Colonic mucosa (tissue), 4 donors: ENCODE data around the gene NPIPA1. TPM values are rescaled to one million over a fixed set of nuclear protein-coding genes. Genes with fewer than 3 reads are reported as not detected.
"Not testable (repeated sequence)": the region's sequence is repeated elsewhere in the genome, so short reads cannot be mapped to it uniquely, and the experiment has no call there.

Experiments used
- DNase-seq: peaks from one replicate; pipeline ENCODE4 v3.0.0-alpha.2; 2020
- H3K27ac ChIP-seq: fragments of 200-600 bp; one replicate; pipeline ENCODE4 v1.8.0; 2021
- H3K27me3 ChIP-seq: fragments of 200-600 bp; one replicate; pipeline ENCODE4 v1.8.0; 2021
- H3K36me3 ChIP-seq: fragments of 200-600 bp; one replicate; pipeline ENCODE4 v1.8.0; 2021
- H3K4me1 ChIP-seq: fragments of 200-600 bp; one replicate; pipeline ENCODE4 v1.8.0; 2021; ENCODE audit warnings: mild to moderate bottlenecking
- H3K4me3 ChIP-seq: fragments of 200-600 bp; one replicate; pipeline ENCODE4 v1.8.0; 2021
- H3K9ac ChIP-seq, 2 donors: one replicate each; pipeline ENCODE4 v1.7.0; 2013; ENCODE audit warnings: control low read depth in 2 of 2, low read depth in 2 of 2, low read length in 2 of 2
- H3K9me3 ChIP-seq: fragments of 200-600 bp; one replicate; pipeline ENCODE4 v1.8.0; 2021
- intact Hi-C: fragments of 100-400 bp; cut with DNase I; formaldehyde crosslinking; loops from one replicate; pipeline ENCODE4 v1.14.1; 2022
- total RNA-seq, 2 donors: library from RNA; stranded (reverse); fragmentation: NEBNext Ultra II Directional in 1 of 2; extraction: Animal tissue kit (Norgen Biotek cat#: 25700) in 1 of 2; gene quantifications; one replicate each; pipeline ENCODE4 v1.2.1, GENCODE V29; 2021
- TF ChIP-seq, protein P1 (sequence below): fragments of 200-600 bp; IDR thresholded peaks from one replicate; pipeline ENCODE4 v1.8.0; 2022; ENCODE audit warnings: antibody characterized with exemption, mild to moderate bottlenecking
- donor health status: healthy.
- donor health status: DM: no; HTN: no; CAD: no.
- donor health status: DM: no; HTN: no; CAD: no.

Gene NPIPA1
- total RNA-seq, result 10 to 100 TPM; 32.8 to 74.3 TPM

- intact Hi-C loops, result not testable (repeated sequence)
Measured at GRCh38 chr16:14937143-14937542, at the start of gene NPIPA1. NPIPA1 (plus strand) TSS chr16:14937443; CDS start chr16:14937443, 0 bp downstream.

DNA sequence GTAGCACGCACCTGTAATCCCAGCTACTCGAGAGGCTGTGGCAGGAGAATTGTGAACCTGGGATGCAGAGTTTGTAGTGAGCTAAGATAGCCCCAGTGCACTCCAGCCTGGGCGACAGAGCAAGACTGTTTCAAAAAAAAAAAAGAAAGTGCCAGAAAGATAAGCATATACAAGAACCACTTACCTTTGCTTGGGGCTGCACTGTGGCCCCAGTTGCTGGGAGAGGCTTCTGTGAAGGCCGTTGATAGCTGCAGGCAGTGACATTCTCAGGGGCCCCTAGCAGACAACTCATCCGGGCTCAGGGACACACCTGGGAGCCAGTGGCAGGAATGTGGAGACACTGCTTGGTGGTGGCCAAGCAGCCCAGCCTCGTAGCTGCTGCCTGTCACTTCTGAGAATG lies 45.1 kb upstream of the NPIPA1 start:
- DNase-seq, H3K36me3 ChIP-seq, H3K9me3 ChIP-seq, H3K4me3 ChIP-seq, H3K27ac ChIP-seq, H3K4me1 ChIP-seq, H3K27me3 ChIP-seq, intact Hi-C loops, H3K9ac ChIP-seq: not testable (repeated sequence)

More at GRCh38 chr16:14937143-14937542, at the start of gene NPIPA1:
- DNase-seq, H3K9ac ChIP-seq, H3K9me3 ChIP-seq, H3K27ac ChIP-seq, H3K27me3 ChIP-seq, H3K36me3 ChIP-seq, H3K4me1 ChIP-seq, H3K4me3 ChIP-seq: not testable (repeated sequence)

DNA sequence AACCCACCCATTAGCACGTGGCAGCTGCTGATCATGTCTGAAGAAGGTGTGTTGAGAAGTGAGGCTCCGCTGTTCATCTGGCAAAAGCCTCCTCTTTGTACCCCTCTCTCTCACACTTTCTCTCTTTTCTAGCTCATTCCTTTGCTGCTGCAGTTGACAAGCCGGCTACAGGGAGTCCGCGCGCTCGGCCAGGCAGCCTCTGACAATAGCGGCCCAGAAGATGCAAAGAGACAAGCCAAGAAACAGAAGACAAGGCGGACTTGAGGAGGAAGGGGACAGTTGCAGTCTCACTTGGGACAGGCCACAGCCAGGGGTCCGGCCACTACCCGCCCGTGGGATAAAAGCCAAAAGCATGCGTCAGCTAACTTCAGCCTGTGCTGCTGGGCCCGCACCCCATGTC lies 41.9 kb upstream of the NPIPA1 start:
- H3K4me3 ChIP-seq, H3K4me1 ChIP-seq, H3K27me3 ChIP-seq, H3K36me3 ChIP-seq, H3K27ac ChIP-seq, intact Hi-C loops, DNase-seq, H3K9me3 ChIP-seq, H3K9ac ChIP-seq: not testable (repeated sequence)

GRCh38 chr16:14896023-14896422 lies 41.2 kb upstream of the NPIPA1 start:
- H3K9me3 ChIP-seq, H3K27ac ChIP-seq, H3K36me3 ChIP-seq, H3K4me3 ChIP-seq, intact Hi-C loops, H3K9ac ChIP-seq, DNase-seq, H3K27me3 ChIP-seq, H3K4me1 ChIP-seq: not testable (repeated sequence)

DNA sequence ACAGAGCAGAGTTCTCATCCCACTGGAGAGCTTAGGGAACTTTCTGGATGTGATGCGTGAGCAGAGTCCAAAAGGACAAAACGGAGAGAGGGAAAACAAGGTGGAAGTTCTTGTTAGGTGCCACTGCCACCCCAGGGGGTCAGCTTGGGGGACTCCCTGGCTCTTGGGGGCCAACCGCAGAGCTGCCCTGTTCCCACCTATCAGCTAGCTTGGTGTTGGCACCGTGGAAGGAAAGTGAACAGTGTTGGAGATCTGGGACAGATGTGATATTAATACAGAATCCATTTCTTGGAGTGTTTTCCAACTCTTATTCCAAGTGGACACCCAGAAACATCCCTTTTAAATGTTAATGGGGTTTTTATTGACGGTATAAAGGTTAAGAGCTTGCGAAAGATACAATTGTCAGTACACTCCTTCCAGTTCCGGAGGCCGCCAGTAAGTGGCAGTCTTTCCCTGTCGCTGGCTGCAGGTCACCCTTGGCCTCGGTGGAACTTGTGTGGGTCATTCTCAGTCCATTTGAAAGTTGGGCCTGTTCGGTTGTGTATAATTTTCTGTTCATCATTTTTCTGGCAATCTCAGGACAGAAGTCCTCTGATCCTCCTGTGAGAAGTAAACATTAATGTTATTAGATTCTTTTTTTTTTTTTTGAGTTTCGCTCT lies 40.1 kb upstream of the NPIPA1 start:
- DNase-seq, H3K27ac ChIP-seq, H3K27me3 ChIP-seq, H3K9ac ChIP-seq, H3K9me3 ChIP-seq, H3K36me3 ChIP-seq, H3K4me1 ChIP-seq, intact Hi-C loops, H3K4me3 ChIP-seq: not testable (repeated sequence)
- TF ChIP-seq, protein P1, sequence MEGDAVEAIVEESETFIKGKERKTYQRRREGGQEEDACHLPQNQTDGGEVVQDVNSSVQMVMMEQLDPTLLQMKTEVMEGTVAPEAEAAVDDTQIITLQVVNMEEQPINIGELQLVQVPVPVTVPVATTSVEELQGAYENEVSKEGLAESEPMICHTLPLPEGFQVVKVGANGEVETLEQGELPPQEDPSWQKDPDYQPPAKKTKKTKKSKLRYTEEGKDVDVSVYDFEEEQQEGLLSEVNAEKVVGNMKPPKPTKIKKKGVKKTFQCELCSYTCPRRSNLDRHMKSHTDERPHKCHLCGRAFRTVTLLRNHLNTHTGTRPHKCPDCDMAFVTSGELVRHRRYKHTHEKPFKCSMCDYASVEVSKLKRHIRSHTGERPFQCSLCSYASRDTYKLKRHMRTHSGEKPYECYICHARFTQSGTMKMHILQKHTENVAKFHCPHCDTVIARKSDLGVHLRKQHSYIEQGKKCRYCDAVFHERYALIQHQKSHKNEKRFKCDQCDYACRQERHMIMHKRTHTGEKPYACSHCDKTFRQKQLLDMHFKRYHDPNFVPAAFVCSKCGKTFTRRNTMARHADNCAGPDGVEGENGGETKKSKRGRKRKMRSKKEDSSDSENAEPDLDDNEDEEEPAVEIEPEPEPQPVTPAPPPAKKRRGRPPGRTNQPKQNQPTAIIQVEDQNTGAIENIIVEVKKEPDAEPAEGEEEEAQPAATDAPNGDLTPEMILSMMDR, result peak; percentile 18

- H3K27me3 ChIP-seq, DNase-seq, H3K36me3 ChIP-seq, H3K4me3 ChIP-seq, H3K9me3 ChIP-seq, H3K4me1 ChIP-seq, H3K27ac ChIP-seq, intact Hi-C loops, H3K9ac ChIP-seq: not testable (repeated sequence)
Measured at GRCh38 chr16:14898162-14898561, 39.1 kb upstream of the NPIPA1 start.

DNA sequence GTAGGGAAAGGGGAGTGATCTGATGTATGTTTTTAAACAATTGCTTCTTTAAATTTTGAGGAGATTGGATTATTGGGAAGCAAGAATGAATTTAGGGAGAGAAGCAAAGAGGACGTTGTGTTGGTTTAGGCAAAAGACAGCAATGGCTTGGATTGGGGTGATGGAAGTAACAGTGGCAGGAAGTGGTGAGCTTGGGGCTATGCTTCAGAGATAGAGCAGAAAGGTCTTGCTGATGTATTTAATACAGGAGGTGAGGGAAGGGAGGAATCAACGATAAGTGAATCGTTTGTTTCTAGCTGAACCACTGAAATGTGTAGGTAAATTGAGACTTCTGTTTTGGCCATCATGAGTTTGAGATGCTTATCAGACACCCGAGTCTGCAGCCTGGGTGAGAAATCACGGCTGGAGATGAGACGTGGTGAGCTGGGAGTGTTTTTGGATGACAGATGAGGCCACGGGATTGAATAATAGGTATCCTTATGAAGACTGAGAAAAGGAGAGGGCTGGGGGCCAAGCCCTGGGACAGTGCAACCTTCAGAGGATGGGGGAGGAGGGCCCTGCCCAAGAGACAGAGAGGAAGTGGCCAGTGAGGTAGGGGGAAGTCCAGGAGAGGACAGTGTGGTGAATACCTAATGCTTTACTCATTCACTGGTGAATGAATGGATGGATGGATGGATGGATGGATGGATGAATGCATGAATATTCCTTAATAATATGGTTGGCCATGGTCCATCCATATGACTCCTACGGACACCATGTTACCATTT lies 33.9 kb upstream of the NPIPA1 start:
- H3K4me1 ChIP-seq, H3K4me3 ChIP-seq, H3K36me3 ChIP-seq, intact Hi-C loops, H3K9me3 ChIP-seq, H3K27me3 ChIP-seq, H3K9ac ChIP-seq, DNase-seq, H3K27ac ChIP-seq: not testable (repeated sequence)

DNA sequence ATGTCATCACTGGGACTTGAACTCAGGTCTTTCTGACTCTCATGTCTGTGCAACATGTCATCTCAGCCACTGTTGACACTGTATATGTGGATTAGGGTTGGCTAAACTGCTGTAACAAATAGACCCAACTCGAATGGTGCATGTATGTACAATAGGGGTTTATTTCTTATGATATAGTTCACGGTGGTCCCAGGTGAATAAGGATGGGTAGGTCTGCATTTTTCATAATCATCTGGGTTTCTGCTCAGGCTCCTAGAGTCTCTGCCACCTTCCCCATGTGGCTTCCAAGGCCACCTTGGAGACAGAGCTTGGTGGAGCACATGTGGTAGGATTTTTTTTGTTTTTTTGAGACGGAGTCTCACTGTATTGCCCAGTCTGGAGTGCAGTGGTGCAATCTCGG lies 27.5 kb upstream of the NPIPA1 start:
- H3K4me1 ChIP-seq, H3K36me3 ChIP-seq, H3K9me3 ChIP-seq, intact Hi-C loops, H3K4me3 ChIP-seq, H3K9ac ChIP-seq, H3K27me3 ChIP-seq, H3K27ac ChIP-seq: not testable (repeated sequence)
- DNase-seq, result peak; percentile 12

- H3K36me3 ChIP-seq, intact Hi-C loops, H3K4me1 ChIP-seq, H3K27ac ChIP-seq, H3K9ac ChIP-seq, H3K27me3 ChIP-seq, H3K9me3 ChIP-seq, DNase-seq, H3K4me3 ChIP-seq: not testable (repeated sequence)
Measured at GRCh38 chr16:14910833-14911629, 26.2 kb upstream of the NPIPA1 start.

DNA sequence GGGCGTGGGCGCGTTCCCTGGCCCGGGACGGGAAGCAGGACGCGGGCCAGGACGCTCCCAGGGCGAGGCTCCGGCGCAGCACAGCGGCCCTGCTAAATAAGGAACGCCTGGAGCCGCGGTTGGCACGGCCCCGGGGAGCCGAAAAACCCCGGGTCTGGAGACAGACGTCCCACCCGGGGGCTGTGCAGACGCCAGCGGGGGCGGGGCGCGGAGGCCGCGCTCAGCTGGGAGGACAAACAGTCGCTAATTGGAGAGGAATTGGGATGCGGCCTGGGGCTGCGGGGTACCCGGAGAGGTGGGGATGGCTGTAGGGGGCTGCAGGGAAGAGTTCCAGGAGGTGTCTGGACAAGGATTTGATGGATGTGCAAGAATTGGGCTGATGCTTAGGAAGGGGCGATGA lies 25.3 kb upstream of the NPIPA1 start:
- H3K9me3 ChIP-seq, H3K27me3 ChIP-seq, H3K36me3 ChIP-seq, intact Hi-C loops, H3K9ac ChIP-seq, H3K4me1 ChIP-seq: not testable (repeated sequence)
- Histone ChIP-seq H3K27ac (peak overlapping the region; percentile 44), H3K4me3 (peak overlapping the region; percentile 33)
- DNase-seq, result peak; percentile 71

DNA sequence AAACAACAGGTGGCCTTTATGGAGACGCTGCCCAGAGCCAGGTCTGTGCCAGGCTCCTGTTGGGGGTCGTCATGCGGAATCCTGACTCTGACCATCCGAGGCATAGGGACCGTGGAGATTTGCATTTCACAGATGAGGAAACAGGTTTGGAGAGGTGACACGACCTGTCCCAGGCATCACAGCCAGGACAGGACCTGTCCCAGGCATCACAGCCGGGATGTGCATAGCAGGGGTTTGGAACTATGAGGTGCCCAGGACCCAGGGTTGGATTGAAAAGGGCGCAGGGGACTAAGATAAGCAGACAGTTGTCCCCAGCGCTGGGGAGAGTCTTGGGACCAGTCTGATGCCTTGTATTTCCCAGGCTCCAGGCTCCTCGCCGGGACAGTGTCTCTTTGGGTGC lies 24.7 kb upstream of the NPIPA1 start:
- H3K27me3 ChIP-seq, intact Hi-C loops, H3K4me3 ChIP-seq, H3K36me3 ChIP-seq, H3K4me1 ChIP-seq, DNase-seq, H3K27ac ChIP-seq, H3K9ac ChIP-seq, H3K9me3 ChIP-seq: not testable (repeated sequence)

DNA sequence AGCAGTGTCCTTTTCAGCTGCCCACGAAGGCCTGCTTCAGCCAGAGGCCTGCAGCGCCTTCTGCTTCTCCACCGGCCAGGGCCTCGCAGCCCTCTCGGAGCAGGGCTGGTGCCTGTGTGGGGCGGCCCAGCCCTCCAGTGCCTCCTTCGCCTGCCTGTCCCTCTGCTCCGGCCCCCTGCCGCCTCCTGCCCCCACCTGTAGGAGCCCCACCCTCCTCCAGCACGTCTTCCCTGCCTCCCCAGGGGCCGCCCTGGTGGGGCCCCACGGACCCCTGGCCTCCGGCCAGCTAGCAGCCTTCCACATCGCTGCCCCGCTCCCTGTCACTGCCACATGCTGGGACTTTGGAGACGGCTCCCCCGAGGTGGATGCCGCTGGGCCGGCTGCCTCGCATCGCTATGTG lies 18.7 kb upstream of the NPIPA1 start:
- peak; percentile 19 for DNase-seq

More for the DNA sequence above, 18.7 kb upstream of the NPIPA1 start:
- H3K27me3 ChIP-seq, H3K4me3 ChIP-seq, H3K4me1 ChIP-seq, H3K36me3 ChIP-seq, H3K27ac ChIP-seq, H3K9ac ChIP-seq, intact Hi-C loops, H3K9me3 ChIP-seq: not testable (repeated sequence)
